ENCODE data around the gene PAX6. TPM values are rescaled to one million over a fixed set of nuclear protein-coding genes. Genes with fewer than 3 reads are reported as not detected.

PAX6 gene
- total RNA-seq, 2 donors from 2014 or later, result 5.4 to 6.8 TPM

- Histone ChIP-seq H3K4me3 (ENCODE audit: low read length) (no peak overlapping the region), H3K27me3 (ENCODE audit: control insufficient read depth, insufficient read depth, low read length, poor library complexity, severe bottlenecking) (peaks cover 30% of the 10 kb centered on the region), H3K36me3 (ENCODE audit: control insufficient read depth, insufficient read depth, low read length) (no peaks in the 10 kb centered on the region), H3K27ac (ENCODE audit: low read depth, low read length) (no peak overlapping the region), H3K9me3 (ENCODE audit: control insufficient read depth, low read length) (no peaks in the 10 kb centered on the region), H3K9ac (ENCODE audit: extremely low read depth, low read length, poor library complexity, severe bottlenecking) (no peak overlapping the region), H3K4me1 (ENCODE audit: control insufficient read depth, insufficient read depth, low read length) (peaks cover 7% of the 10 kb centered on the region)
- Mint-ChIP-seq H3K27me3 (ENCODE audit: insufficient read depth) (peaks cover 34% of the 10 kb centered on the region), H3K27ac (no peak overlapping the region), H3K9me3 (no peaks in the 10 kb centered on the region), H3K36me3 (ENCODE audit: low read depth) (no peaks in the 10 kb centered on the region), H3K4me3 (no peak overlapping the region), H3K4me1 (peaks cover 16% of the 10 kb centered on the region)
- DNase-seq, result peak; percentile 67
- WGBS, 2 experiments (ENCODE audit: insufficient coverage in 1 of 2, insufficient read length in 1 of 2), result 71 to 92% methylated on average over 1 of the region's 1 CpG
- peak; percentile 67 for TF ChIP-seq CTCF (conservative IDR thresholded peaks at IDR 0.05)
These were observed 23.1 kb upstream of the PAX6 start for GRCh38 chr11:31834237-31834636.

- Histone ChIP-seq H3K27ac (ENCODE audit: low read depth, low read length) (no peak overlapping the region), H3K4me3 (ENCODE audit: low read length) (peak overlapping the region; percentile 63), H3K36me3 (ENCODE audit: control insufficient read depth, insufficient read depth, low read length) (no peaks in the 10 kb centered on the region), H3K9me3 (ENCODE audit: control insufficient read depth, low read length) (no peaks in the 10 kb centered on the region), H3K9ac (ENCODE audit: extremely low read depth, low read length, poor library complexity, severe bottlenecking) (no peak overlapping the region), H3K4me1 (ENCODE audit: control insufficient read depth, insufficient read depth, low read length) (peaks cover 21% of the 10 kb centered on the region), H3K27me3 (ENCODE audit: control insufficient read depth, insufficient read depth, low read length, poor library complexity, severe bottlenecking) (peaks cover 46% of the 10 kb centered on the region)
- Mint-ChIP-seq H3K4me1 (peaks cover 34% of the 10 kb centered on the region), H3K36me3 (ENCODE audit: low read depth) (no peaks in the 10 kb centered on the region), H3K27ac (no peak overlapping the region), H3K27me3 (ENCODE audit: insufficient read depth) (peaks cover 50% of the 10 kb centered on the region), H3K4me3 (no peak overlapping the region), H3K9me3 (no peaks in the 10 kb centered on the region)
- TF ChIP-seq CTCF (conservative IDR thresholded peaks at IDR 0.05), result no peak
- 69 to 88% methylated on average over 1 to 4 of the region's 4 CpGs for WGBS, 2 experiments (ENCODE audit: insufficient coverage in 1 of 2, insufficient read length in 1 of 2)
- DNase-seq, result no peak
These were observed 19.3 kb upstream of the PAX6 start for GRCh38 chr11:31830406-31830805.

- no peak overlapping the region for H3K4me3 Mint-ChIP-seq
These were observed 17.1 kb upstream of the PAX6 start for GRCh38 chr11:31828217-31828616.

More at GRCh38 chr11:31828217-31828616, 17.1 kb upstream of the PAX6 start:
- H3K9me3 Mint-ChIP-seq, result no peaks in the 10 kb centered on the region
- Histone ChIP-seq H3K4me3 (ENCODE audit: low read length) (no peak overlapping the region), H3K4me1 (ENCODE audit: control insufficient read depth, insufficient read depth, low read length) (peaks cover 25% of the 10 kb centered on the region), H3K27me3 (ENCODE audit: control insufficient read depth, insufficient read depth, low read length, poor library complexity, severe bottlenecking) (peaks cover 64% of the 10 kb centered on the region), H3K27ac (ENCODE audit: low read depth, low read length) (no peak overlapping the region), H3K9ac (ENCODE audit: extremely low read depth, low read length, poor library complexity, severe bottlenecking) (no peak overlapping the region), H3K36me3 (ENCODE audit: control insufficient read depth, insufficient read depth, low read length) (no peaks in the 10 kb centered on the region), H3K9me3 (ENCODE audit: control insufficient read depth, low read length) (no peaks in the 10 kb centered on the region)
- H3K27ac Mint-ChIP-seq, result no peak overlapping the region
- no peak for DNase-seq
- H3K27me3 Mint-ChIP-seq (ENCODE audit: insufficient read depth), result peaks cover 65% of the 10 kb centered on the region
- no peak for TF ChIP-seq CTCF (conservative IDR thresholded peaks at IDR 0.05)
- peaks cover 40% of the 10 kb centered on the region for H3K4me1 Mint-ChIP-seq
- whole genome bisulfite sequencing, 2 experiments (ENCODE audit: insufficient coverage in 1 of 2, insufficient read length in 1 of 2), result 43 to 46% methylated on average over 3 to 6 of the region's 7 CpGs
- no peaks in the 10 kb centered on the region for H3K36me3 Mint-ChIP-seq (ENCODE audit: low read depth)

Data from endodermal cell (in vitro differentiated cells).